ENCODE measurements around the gene SNX20. TPM values are rescaled to one million over a fixed set of nuclear protein-coding genes. Genes with fewer than 3 reads are reported as not detected.

The SNX20 gene
- total RNA-seq, 6 experiments from 2014 or later: 0.31 to 1.9 (median 0.71) TPM

DNA sequence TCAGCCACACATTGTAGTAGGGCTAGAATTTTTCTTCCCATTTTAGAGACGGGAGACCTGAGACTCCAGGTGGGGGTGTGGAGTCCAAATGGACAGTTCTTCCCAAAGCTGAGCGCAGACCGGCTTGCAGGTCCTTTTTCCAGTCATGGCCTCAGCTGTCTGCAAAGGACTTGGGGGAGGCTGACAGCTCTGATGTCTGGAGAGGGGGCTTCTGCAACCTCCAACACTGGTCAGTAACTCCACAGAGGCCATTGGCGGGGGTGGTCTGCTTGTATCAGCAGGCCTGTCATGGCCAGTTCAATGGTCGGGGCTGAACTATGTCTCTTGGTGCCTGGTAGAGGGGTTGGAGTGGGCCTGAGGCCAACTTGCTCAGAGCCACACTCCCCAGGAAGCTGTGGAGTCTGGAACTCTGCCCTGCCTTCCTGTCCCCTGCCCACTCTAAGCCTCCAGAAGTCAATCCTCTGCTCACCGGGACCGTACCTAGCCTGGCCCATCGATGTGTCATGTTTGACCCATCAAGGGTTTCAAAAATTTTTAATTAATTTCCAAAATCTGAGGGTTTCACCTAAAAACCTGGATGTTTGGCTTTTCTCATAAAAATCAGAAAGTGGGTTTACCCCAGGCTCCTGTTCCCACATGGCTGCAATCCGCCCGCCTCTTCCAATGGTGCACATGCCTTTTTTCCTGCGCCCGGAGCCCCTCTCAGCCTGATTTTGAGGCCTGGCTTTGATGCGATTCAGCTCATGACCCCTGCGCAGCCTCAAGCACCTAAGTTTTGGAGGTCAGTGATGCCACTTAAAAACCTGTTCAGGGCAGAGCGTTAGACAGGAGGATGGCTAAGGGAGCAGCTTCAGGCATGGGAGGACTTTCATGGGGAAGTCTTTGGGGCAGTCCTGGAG, 39.9 kb downstream of the SNX20 start:
- intact Hi-C loops (cut with DNase I): no loop called here

DNA sequence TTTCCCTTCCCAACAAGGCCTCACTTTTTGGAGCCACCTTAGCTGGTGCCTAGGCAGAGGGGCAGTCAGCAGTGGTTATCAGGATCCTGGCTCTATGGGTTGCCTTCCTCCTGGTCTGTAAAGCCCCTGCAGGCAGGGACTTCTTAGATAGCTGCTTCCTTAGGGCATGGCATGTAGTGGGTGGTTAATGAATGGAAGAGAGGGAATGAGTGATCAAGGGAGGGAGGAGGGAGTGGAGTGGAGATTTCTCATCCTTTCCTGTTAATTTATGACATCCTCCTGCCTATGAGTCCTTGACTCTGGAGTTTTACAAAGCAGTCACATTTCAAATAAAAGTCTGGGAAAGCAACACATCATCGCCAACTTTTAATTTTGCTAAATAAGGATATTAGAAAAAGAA, 40.7 kb downstream of the SNX20 start:
- DNase-seq: no peak
- H3K27me3 ChIP-seq: no peaks in the 10 kb centered on the region
- H3K4me3 ChIP-seq: no peak overlapping the region
- TF ChIP-seq POLR2A (IDR thresholded peaks at IDR 0.05): no peak
- TF ChIP-seq, protein P1, sequence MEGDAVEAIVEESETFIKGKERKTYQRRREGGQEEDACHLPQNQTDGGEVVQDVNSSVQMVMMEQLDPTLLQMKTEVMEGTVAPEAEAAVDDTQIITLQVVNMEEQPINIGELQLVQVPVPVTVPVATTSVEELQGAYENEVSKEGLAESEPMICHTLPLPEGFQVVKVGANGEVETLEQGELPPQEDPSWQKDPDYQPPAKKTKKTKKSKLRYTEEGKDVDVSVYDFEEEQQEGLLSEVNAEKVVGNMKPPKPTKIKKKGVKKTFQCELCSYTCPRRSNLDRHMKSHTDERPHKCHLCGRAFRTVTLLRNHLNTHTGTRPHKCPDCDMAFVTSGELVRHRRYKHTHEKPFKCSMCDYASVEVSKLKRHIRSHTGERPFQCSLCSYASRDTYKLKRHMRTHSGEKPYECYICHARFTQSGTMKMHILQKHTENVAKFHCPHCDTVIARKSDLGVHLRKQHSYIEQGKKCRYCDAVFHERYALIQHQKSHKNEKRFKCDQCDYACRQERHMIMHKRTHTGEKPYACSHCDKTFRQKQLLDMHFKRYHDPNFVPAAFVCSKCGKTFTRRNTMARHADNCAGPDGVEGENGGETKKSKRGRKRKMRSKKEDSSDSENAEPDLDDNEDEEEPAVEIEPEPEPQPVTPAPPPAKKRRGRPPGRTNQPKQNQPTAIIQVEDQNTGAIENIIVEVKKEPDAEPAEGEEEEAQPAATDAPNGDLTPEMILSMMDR (IDR thresholded peaks at IDR 0.05): no peak
- intact Hi-C loops (cut with DNase I): no loop called here
- WGBS (ENCODE audit: insufficient coverage, low coverage, low lambda C conversion rate, missing lambda C conversion rate): 100% methylated on average over 1 of the region's 1 CpG
- no peak for ATAC-seq
- H3K27ac ChIP-seq: no peak overlapping the region
- peaks cover 0 to 3% (median 0%) of the 10 kb centered on the region in 4 donors for H3K4me1 ChIP-seq
- H3K9me3 ChIP-seq: no peaks in the 10 kb centered on the region
- no peaks in the 10 kb centered on the region for H3K36me3 ChIP-seq

More for the DNA sequence above, 39.9 kb downstream of the SNX20 start:
- no peak overlapping the region for H3K27ac ChIP-seq
- TF ChIP-seq POLR2A (IDR thresholded peaks at IDR 0.05): no peak
- TF ChIP-seq, protein P1 (IDR thresholded peaks at IDR 0.05): no peak
- ATAC-seq: no peak
- 87% methylated on average over 10 of the region's 15 CpGs for WGBS (ENCODE audit: insufficient coverage, low coverage, low lambda C conversion rate, missing lambda C conversion rate)
- H3K9me3 ChIP-seq: no peaks in the 10 kb centered on the region
- no peak for DNase-seq
- peaks cover 0 to 3% (median 0%) of the 10 kb centered on the region in 4 donors for H3K4me1 ChIP-seq
- no peak overlapping the region for H3K4me3 ChIP-seq
- H3K27me3 ChIP-seq: no peaks in the 10 kb centered on the region
- no peaks in the 10 kb centered on the region for H3K36me3 ChIP-seq

DNA sequence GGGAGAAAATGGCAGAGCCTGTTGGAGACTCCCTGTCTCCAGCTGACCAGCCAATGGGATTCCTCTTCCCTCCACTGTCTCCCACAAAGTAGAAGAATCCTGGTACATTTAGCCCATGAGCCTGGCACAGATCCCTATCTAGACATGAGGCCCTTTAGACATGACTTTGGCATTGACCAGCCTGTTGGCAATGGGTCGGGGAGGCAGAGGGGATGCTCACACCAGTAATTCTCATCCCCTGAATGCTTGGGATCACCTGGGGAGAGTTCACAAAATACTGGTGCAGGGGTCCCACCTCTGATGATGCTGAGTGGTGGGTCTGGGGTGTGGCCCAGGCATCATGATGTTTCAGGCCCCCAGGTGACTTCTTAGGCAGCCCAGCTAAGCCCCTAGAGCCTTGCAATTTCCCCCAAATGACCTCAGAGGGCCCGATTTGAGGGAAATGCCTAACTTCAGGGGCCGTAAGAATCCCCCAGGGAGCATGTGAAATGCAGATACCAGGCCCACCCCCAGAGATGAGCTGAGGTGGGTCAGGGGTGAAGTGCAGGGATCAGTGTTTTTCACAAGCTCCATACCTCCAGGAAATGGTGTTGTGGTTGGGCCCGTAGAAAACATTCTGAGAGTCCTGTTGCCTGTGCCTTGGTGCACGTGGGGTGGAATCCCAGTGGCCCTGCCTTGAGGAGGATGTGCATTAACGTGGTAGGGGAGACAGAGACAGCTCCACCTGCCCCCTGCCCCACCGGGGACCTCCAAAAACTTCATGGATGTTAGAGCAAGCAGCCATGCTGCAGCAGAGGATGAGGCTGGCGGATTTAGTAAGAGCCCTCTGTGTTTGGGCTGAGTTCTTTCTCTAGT, 42.1 kb downstream of the SNX20 start:
- TF ChIP-seq POLR2A (IDR thresholded peaks at IDR 0.05): no peak
- TF ChIP-seq, protein P1 (IDR thresholded peaks at IDR 0.05): no peak
- ATAC-seq (no peak), DNase-seq (no peak)
- no peak overlapping the region for H3K27ac ChIP-seq
- intact Hi-C loops (cut with DNase I): no loop called here
- H3K9me3 ChIP-seq: no peaks in the 10 kb centered on the region
- peaks cover 0 to 3% (median 0%) of the 10 kb centered on the region in 4 donors for H3K4me1 ChIP-seq
- H3K36me3 ChIP-seq: no peaks in the 10 kb centered on the region
- WGBS (ENCODE audit: insufficient coverage, low coverage, low lambda C conversion rate, missing lambda C conversion rate): 60% methylated on average over 2 of the region's 8 CpGs
- H3K27me3 ChIP-seq: no peaks in the 10 kb centered on the region
- no peak overlapping the region for H3K4me3 ChIP-seq

DNA sequence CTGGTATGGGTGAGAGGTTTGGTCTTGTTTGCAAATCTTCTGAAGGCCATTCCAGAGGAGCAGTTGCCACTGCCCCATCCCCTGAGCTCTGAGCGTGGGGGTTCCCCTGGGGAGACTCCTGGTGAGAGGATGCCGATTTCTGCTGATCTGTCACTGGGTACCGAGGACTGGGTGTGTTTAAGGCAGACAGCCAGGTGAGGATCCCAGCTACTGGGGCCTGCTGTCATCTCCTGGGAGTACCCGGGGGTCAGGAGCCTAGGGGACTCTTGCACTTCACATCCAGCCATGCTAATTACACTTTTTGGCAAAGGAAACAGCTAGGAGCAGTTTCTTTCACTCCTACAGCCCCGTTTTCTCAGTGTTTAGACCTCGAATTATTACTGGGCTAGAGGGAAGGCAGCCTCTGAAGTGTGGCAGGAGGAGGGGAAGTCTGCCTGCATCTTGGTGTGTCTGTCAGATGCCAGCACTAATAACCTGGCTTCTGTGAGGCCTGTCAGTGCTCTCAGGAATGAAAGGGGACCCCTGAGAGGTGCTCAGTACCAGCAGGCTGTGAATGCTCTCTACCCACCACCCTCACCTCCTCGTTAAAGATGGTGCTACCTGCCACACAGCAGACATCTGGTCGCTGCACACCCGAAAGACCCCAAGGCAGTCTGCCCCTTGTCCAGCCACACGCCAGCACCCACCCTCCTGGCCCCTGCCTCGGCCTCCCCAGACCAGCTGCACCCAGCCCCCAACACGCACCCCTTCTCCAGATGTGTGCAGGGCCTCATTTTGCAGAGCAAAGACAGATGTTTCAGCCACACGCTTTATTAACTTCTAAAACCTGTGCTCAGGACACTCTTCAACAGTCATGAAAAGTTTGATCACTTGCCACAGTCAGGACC, 43.2 kb downstream of the SNX20 start:
- ATAC-seq (no peak), DNase-seq (no peak)
- H3K9me3 ChIP-seq: no peaks in the 10 kb centered on the region
- WGBS (ENCODE audit: insufficient coverage, low coverage, low lambda C conversion rate, missing lambda C conversion rate): no CpG with 5 or more reads among the region's 13 CpGs
- TF ChIP-seq, protein P1 (IDR thresholded peaks at IDR 0.05): no peak
- no peak for TF ChIP-seq POLR2A (IDR thresholded peaks at IDR 0.05)
- no peak overlapping the region for H3K27ac ChIP-seq
- no peak overlapping the region for H3K4me3 ChIP-seq
- H3K4me1 ChIP-seq: peaks cover 0 to 3% (median 0%) of the 10 kb centered on the region in 4 donors
- intact Hi-C loops (cut with DNase I): no loop called here
- H3K36me3 ChIP-seq: no peaks in the 10 kb centered on the region
- H3K27me3 ChIP-seq: no peaks in the 10 kb centered on the region
